ENCODE measurements around the gene SUN2. TPM values are rescaled to one million over a fixed set of nuclear protein-coding genes. Genes with fewer than 3 reads are reported as not detected.

SUN2 gene
- total and polyA plus RNA-seq, 2 of the 8 experiments (the other 6 are each of a cell fraction or from before 2014, with no cell fraction given): 5.1 to 10.5 TPM

DNA sequence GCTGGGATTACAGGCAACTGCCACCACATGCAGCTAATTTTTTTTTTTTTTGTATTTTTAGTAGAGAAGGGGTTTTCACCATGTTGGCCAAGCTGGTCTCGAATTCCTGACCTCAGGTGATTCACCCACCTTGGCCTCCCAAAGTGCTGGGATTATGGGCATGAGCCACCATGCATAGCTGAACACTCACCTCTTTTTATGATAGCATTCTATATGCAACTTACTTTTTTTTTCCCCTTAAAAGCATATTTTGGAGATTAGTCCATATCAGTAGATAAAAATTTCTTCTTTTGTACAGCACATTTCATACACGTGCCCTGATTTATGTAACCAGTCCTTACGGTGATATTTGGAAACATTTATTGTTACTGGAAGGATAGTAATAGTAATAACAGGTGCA, 35.4 kb downstream of the SUN2 start:
- no peak overlapping the region for H2AK5ac ChIP-seq (ENCODE audit: low read depth, low read length)
- WGBS, 2 experiments (ENCODE audit: extremely low coverage in 1 of 2, insufficient coverage in 1 of 2, insufficient read length in 1 of 2, insufficient replicate concordance in 2 of 2, low coverage in 1 of 2, low lambda C conversion rate in 2 of 2, missing lambda C conversion rate in 1 of 2): 94% methylated on average over 3 of the region's 3 CpGs; no CpG with 5 or more reads in 1 of the 2 experiments

More for the DNA sequence above, 35.4 kb downstream of the SUN2 start:
- no peak overlapping the region for H3K56ac ChIP-seq (replicated peaks; ENCODE audit: insufficient read length, low read depth, low read length)
- H2BK5ac ChIP-seq (ENCODE audit: low read depth, low read length): no peak overlapping the region
- no peak overlapping the region for H3K27ac ChIP-seq (ENCODE audit: low read depth, low read length)
- CTCF ChIA-PET (ENCODE audit: partially characterized antibody): interaction anchor here (0.6 to 10.8 kb wide), 3 partner anchors 15 to 207 kb away, joined by 3 to 116 read pairs (median 5); no protein-coding TSS in a partner anchor
- peaks cover 6% of the 10 kb centered on the region for H3K79me1 ChIP-seq (ENCODE audit: low read depth, low read length)
- H2BK20ac ChIP-seq (ENCODE audit: low read length): no peak overlapping the region
- H3K14ac ChIP-seq (ENCODE audit: insufficient read length): no peak overlapping the region
- peaks cover 5 to 71% (median 43%) of the 10 kb centered on the region in 4 experiments; a peak in 6 of 8 replicates for H3K36me3 ChIP-seq (ENCODE audit: control insufficient read depth in 2 of 4, insufficient read depth in 4 of 4, low read length in 3 of 4)
- no peak overlapping the region for H2BK120ac ChIP-seq (replicated peaks; ENCODE audit: low read depth, low read length)
- H3K23me2 ChIP-seq (ENCODE audit: low read depth, low read length): no peaks in the 10 kb centered on the region
- H3K4ac ChIP-seq (replicated peaks; ENCODE audit: insufficient read length, low read depth, low read length): no peak overlapping the region
- peaks cover 2 to 15% of the 10 kb centered on the region in 2 experiments for H4K20me1 ChIP-seq (replicated peaks in 1 of 2; ENCODE audit: control insufficient read depth in 1 of 2, insufficient read depth in 2 of 2, low read length in 2 of 2)
- no peaks in the 10 kb centered on the region; a peak in 2 of 7 replicates for H3K4me1 ChIP-seq (replicated peaks in 1 of 4; ENCODE audit: control insufficient read depth in 3 of 4, insufficient read depth in 4 of 4, low read length in 3 of 4)
- H2BK15ac ChIP-seq (ENCODE audit: low read length): no peak overlapping the region
- no peaks in the 10 kb centered on the region for H3K9me3 ChIP-seq (ENCODE audit: insufficient read depth in 2 of 2, low read depth in 1 of 2, low read length in 1 of 2)
- DNase-seq (ENCODE audit: low read depth in 1 of 2, low spot score in 2 of 2) (no peak), FAIRE-seq (no peak)
- no peak overlapping the region for H3K23ac ChIP-seq (ENCODE audit: insufficient read length)
- H2AFZ ChIP-seq (ENCODE audit: low read length): no peak overlapping the region
- no peak overlapping the region for H3K4me2 ChIP-seq (ENCODE audit: insufficient read depth in 1 of 2, low read depth in 2 of 2, low read length in 2 of 2)
- H3K9ac ChIP-seq (replicated peaks in 1 of 4; ENCODE audit: extremely low read depth in 1 of 4, low read depth in 3 of 4, low read length in 3 of 4): no peak overlapping the region
- H3K18ac ChIP-seq (ENCODE audit: extremely low read depth, low read length): no peak overlapping the region
- POLR2A ChIA-PET (ENCODE audit: partially characterized antibody): interaction anchor here (1.0 to 1.7 kb wide), 2 partner anchors 13 to 14 kb away, joined by 3 to 4 read pairs; partner anchors contain the start of gene GTPBP1
- H3K79me2 ChIP-seq (ENCODE audit: control insufficient read depth in 1 of 2, insufficient read depth in 2 of 2, low read length in 2 of 2): peaks cover 0 to 7% of the 10 kb centered on the region in 2 experiments; a peak in 1 of 4 replicates
- H4K8ac ChIP-seq (ENCODE audit: extremely low read depth, insufficient read depth, low read length): no peak overlapping the region
- no peak overlapping the region for H4K5ac ChIP-seq (ENCODE audit: insufficient read length, low read depth, low read length)
- TF ChIP-seq CTBP2 (IDR thresholded peaks at IDR 0.05; ENCODE audit: borderline replicate concordance, insufficient read depth, insufficient read length, low read length) (no peak), NANOG (IDR thresholded peaks at IDR 0.05; ENCODE audit: insufficient read depth, low read depth, low read length, poor library complexity, severe bottlenecking) (no peak), NRF1 (IDR thresholded peaks at IDR 0.05; ENCODE audit: low read depth, low read length) (no peak), JUND (IDR thresholded peaks at IDR 0.05; ENCODE audit: low read length) (no peak), RBBP5 (IDR thresholded peaks at IDR 0.05; ENCODE audit: borderline replicate concordance, low read depth, low read length) (no peak)
- TF ChIP-seq, protein P1, sequence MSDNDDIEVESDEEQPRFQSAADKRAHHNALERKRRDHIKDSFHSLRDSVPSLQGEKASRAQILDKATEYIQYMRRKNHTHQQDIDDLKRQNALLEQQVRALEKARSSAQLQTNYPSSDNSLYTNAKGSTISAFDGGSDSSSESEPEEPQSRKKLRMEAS (IDR thresholded peaks at IDR 0.05): no peak
- no peak overlapping the region for H2BK12ac ChIP-seq (ENCODE audit: low read depth, low read length)
- no peaks in the 10 kb centered on the region for H3K27me3 ChIP-seq (replicated peaks in 1 of 4; ENCODE audit: control insufficient read depth in 3 of 4, extremely low read depth in 1 of 4, insufficient read depth in 3 of 4, low read length in 3 of 4)
- H3K4me3 ChIP-seq (ENCODE audit: extremely low read depth in 1 of 4, insufficient read depth in 2 of 4, low read depth in 3 of 4, low read length in 4 of 4): no peak overlapping the region
- no peak overlapping the region for H4K91ac ChIP-seq (replicated peaks; ENCODE audit: insufficient read length, low read length)
